Neutrophil (primary cell): ENCODE results near the gene PRKAG3.

ENCODE experiments used
- H3K27ac ChIP-seq: fragments of 200-600 bp; sonication (generic); 2 replicates; pipeline ENCODE4 v1.5.1; 2016; ENCODE audit warnings: mild to moderate bottlenecking, moderate library complexity
- H3K27me3 ChIP-seq: fragments of 200-600 bp; sonication (generic); 2 replicates; pipeline ENCODE4 v1.6.0; 2016; ENCODE audit warnings: mild to moderate bottlenecking
- H3K36me3 ChIP-seq: fragments of 200-600 bp; sonication (generic); 2 replicates; pipeline ENCODE4 v1.5.1; 2017
- H3K4me1 ChIP-seq, 2 experiments: fragments of 200-600 bp in 1 of 2; sonication (generic) in 1 of 2; 1 replicate in 1 of 2; 2 replicates in 1 of 2; pipeline versions ENCODE4 v1.5.1 to v1.6.1; 2013 to 2016; ENCODE audit warnings: low read depth in 1 of 2, low read length in 1 of 2, mild to moderate bottlenecking in 1 of 2, moderate library complexity in 1 of 2; ENCODE audit not compliant: control insufficient read depth in 1 of 2, insufficient read depth in 1 of 2
- H3K4me3 ChIP-seq, 2 experiments: fragments of 200-600 bp in 1 of 2; sonication (generic) in 1 of 2; 1 replicate in 1 of 2; 2 replicates in 1 of 2; pipeline ENCODE4 v1.5.1; 2013 to 2016; ENCODE audit warnings: low read depth in 1 of 2, low read length in 1 of 2, mild to moderate bottlenecking in 1 of 2, moderate library complexity in 1 of 2
- H3K9me3 ChIP-seq: fragments of 200-600 bp; sonication (generic); 2 replicates; pipeline ENCODE4 v1.5.1; 2016
- TF ChIP-seq, protein P1 (sequence below): fragments of 200-600 bp; sonication (generic); IDR thresholded peaks from 2 replicates; pipeline ENCODE4 v1.5.1; 2016; ENCODE audit warnings: antibody characterized with exemption

Gene PRKAG3

DNA sequence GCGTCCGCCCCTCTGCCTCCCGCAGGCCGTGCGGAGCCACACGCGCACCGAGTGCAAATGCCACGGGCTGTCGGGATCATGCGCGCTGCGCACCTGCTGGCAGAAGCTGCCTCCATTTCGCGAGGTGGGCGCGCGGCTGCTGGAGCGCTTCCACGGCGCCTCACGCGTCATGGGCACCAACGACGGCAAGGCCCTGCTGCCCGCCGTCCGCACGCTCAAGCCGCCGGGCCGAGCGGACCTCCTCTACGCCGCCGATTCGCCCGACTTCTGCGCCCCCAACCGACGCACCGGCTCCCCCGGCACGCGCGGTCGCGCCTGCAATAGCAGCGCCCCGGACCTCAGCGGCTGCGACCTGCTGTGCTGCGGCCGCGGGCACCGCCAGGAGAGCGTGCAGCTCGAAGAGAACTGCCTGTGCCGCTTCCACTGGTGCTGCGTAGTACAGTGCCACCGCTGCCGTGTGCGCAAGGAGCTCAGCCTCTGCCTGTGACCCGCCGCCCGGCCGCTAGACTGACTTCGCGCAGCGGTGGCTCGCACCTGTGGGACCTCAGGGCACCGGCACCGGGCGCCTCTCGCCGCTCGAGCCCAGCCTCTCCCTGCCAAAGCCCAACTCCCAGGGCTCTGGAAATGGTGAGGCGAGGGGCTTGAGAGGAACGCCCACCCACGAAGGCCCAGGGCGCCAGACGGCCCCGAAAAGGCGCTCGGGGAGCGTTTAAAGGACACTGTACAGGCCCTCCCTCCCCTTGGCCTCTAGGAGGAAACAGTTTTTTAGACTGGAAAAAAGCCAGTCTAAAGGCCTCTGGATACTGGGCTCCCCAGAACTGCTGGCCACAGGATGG, 42.0 kb upstream of the PRKAG3 start:
- H3K4me3 ChIP-seq = no peak overlapping the region
- H3K4me1 ChIP-seq = peaks cover 4 to 11% of the 10 kb centered on the region in 2 experiments
- TF ChIP-seq, protein P1, sequence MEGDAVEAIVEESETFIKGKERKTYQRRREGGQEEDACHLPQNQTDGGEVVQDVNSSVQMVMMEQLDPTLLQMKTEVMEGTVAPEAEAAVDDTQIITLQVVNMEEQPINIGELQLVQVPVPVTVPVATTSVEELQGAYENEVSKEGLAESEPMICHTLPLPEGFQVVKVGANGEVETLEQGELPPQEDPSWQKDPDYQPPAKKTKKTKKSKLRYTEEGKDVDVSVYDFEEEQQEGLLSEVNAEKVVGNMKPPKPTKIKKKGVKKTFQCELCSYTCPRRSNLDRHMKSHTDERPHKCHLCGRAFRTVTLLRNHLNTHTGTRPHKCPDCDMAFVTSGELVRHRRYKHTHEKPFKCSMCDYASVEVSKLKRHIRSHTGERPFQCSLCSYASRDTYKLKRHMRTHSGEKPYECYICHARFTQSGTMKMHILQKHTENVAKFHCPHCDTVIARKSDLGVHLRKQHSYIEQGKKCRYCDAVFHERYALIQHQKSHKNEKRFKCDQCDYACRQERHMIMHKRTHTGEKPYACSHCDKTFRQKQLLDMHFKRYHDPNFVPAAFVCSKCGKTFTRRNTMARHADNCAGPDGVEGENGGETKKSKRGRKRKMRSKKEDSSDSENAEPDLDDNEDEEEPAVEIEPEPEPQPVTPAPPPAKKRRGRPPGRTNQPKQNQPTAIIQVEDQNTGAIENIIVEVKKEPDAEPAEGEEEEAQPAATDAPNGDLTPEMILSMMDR = no peak
- no peak overlapping the region for H3K27ac ChIP-seq
- H3K9me3 ChIP-seq = no peaks in the 10 kb centered on the region
- H3K36me3 ChIP-seq = no peaks in the 10 kb centered on the region
- H3K27me3 ChIP-seq = peaks cover 100% of the 10 kb centered on the region

DNA sequence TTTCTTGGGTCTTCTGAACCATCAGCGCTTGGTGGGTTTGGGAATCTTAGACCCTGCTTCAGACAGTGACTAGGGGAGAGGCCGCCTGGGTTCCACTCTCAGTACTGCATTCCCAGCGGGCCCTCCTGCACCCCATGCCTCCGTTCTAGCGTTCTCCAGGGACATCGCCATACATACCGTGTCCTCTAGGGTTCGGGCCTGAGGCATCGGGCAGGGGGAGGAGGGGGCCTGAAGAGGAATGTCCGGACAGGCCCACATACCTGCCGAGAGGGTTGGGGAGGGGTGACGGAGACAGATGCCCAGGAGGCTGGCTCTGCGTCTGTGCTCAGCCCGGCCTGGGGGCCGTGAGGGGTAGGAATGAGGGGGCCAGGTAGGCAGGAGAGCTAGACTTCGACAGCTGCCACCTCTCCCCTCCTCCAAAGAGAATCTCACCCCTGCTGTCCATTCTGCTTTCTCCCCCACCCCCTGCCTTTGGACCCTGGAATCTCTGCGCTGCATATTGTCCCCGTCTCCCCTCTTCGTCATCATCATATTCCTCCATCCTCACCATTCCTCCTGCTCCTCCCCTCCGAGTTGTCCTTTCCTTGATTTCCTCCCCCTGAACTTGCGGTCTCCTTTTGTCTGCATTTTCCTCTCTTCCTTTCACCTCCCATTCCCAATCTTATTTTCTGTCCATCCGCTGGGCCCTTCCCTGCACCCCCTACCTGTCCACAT, 41.2 kb upstream of the PRKAG3 start:
- no peak overlapping the region for H3K27ac ChIP-seq
- no peak overlapping the region for H3K4me3 ChIP-seq
- TF ChIP-seq, protein P1 = no peak
- peaks cover 4 to 11% of the 10 kb centered on the region in 2 experiments for H3K4me1 ChIP-seq
- H3K36me3 ChIP-seq = no peaks in the 10 kb centered on the region
- no peaks in the 10 kb centered on the region for H3K9me3 ChIP-seq
- H3K27me3 ChIP-seq = peaks cover 100% of the 10 kb centered on the region

DNA sequence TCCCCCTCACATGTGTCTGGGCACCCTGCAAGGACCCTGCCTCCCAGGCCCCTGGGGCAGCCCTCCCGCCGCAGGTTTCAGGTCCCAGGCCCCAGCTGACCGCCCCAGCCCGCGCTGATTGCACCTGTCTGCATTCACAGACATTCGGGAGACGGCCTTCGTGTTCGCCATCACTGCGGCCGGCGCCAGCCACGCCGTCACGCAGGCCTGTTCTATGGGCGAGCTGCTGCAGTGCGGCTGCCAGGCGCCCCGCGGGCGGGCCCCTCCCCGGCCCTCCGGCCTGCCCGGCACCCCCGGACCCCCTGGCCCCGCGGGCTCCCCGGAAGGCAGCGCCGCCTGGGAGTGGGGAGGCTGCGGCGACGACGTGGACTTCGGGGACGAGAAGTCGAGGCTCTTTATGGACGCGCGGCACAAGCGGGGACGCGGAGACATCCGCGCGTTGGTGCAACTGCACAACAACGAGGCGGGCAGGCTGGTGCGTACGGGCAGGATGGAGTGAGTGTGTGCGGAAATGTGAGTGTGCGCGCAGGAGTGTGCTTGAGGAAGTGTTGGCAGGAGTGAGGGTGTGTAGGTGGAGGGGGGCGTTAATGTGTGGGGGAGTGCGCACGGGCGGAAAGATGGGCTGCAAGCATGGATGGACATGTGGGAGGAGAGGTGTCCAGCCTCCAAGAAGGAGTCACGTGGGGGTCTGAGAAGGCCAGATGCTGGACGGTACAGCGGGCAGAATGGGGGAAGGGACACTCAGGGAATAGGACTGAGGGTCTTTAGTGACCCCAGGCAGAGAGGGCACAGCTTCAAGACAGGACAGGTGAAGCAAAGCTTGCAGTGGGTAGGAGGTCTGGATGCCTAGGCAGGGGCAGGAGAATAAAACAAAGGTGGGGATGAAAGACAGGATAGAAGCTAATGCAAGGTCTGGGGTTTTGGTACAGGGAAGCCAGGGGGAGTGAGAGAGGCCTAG, 40.0 kb upstream of the PRKAG3 start:
- no peaks in the 10 kb centered on the region for H3K9me3 ChIP-seq
- H3K27me3 ChIP-seq = peaks cover 100% of the 10 kb centered on the region
- TF ChIP-seq, protein P1 = no peak
- H3K4me1 ChIP-seq = peaks cover 4 to 11% of the 10 kb centered on the region in 2 experiments
- no peak overlapping the region for H3K27ac ChIP-seq
- H3K36me3 ChIP-seq = no peaks in the 10 kb centered on the region
- no peak overlapping the region for H3K4me3 ChIP-seq

DNA sequence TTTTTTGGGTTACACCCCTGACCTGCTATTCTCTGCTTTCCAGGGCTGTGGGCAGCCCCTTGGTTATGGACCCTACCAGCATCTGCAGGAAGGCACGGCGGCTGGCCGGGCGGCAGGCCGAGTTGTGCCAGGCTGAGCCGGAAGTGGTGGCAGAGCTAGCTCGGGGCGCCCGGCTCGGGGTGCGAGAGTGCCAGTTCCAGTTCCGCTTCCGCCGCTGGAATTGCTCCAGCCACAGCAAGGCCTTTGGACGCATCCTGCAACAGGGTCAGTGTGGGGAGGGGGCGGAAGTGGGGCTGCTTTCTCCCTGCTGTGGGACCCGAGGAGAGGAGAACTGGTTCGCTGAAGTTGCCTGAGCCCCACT, 39.4 kb upstream of the PRKAG3 start:
- Histone ChIP-seq H3K36me3 (no peaks in the 10 kb centered on the region), H3K9me3 (no peaks in the 10 kb centered on the region), H3K4me1 (peaks cover 4 to 11% of the 10 kb centered on the region in 2 experiments), H3K27me3 (peaks cover 100% of the 10 kb centered on the region), H3K27ac (no peak overlapping the region), H3K4me3 (no peak overlapping the region)
- TF ChIP-seq, protein P1 = no peak

DNA sequence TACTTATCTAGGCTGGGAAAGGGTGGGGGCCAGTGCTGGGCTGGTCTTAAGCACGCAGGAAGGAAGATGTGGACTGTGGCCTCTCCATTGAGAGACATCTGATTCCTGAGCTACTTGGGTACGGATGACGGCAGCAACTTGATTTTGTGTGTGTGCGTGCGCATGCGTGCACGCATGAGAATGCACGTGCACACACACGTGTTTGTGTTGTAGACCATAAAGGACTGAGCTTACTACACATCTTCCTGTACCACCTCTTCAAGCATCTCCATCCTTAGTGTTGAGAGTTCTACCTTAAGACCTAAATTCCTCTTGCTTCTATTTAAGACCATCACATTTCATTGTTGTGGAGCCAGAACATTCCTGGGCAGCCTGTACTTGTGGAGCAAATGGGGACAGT, 37.5 kb upstream of the PRKAG3 start:
- TF ChIP-seq, protein P1 = no peak
- no peak overlapping the region for H3K4me3 ChIP-seq
- peaks cover 4 to 11% of the 10 kb centered on the region in 2 experiments for H3K4me1 ChIP-seq
- H3K27me3 ChIP-seq = peaks cover 100% of the 10 kb centered on the region
- H3K27ac ChIP-seq = no peak overlapping the region
- no peaks in the 10 kb centered on the region for H3K9me3 ChIP-seq
- no peaks in the 10 kb centered on the region for H3K36me3 ChIP-seq
